ENCODE measurements around the gene TRMT2A.

Gene TRMT2A

GRCh38 chr22:20116951-20117632, at the start of gene TRMT2A:
TSS of gene TRMT2A (minus strand) at chr22:20117226. CDS start at chr22:20116906, 320 bp downstream.
- TF ChIP-seq EGR1 (IDR thresholded peaks at IDR 0.05) (peak; percentile 54), ZBTB7A (IDR thresholded peaks at IDR 0.05; ENCODE audit: low read depth) (0 out of 2 replicates have a peak, but pooled peaks have one; percentile 62), CEBPB (IDR thresholded peaks at IDR 0.05) (no peak; the same call in 1 of the 2 replicates), CREB1 (IDR thresholded peaks at IDR 0.05; ENCODE audit: low read depth) (peak; percentile 93), EP300 (IDR thresholded peaks at IDR 0.05; ENCODE audit: borderline replicate concordance) (peak; percentile 53), TCF12 (IDR thresholded peaks at IDR 0.05; ENCODE audit: low read depth) (peak; percentile 74; the same call in 1 of the 2 replicates), RAD21 (IDR thresholded peaks at IDR 0.05; ENCODE audit: low read depth) (no peak), NFIC (IDR thresholded peaks at IDR 0.05) (no peak; the same call in 1 of the 2 replicates), TEAD4 (IDR thresholded peaks at IDR 0.05) (peak; percentile 59), TAF1 (IDR thresholded peaks at IDR 0.05; ENCODE audit: low read depth) (peak; percentile 73; the same call in 1 of the 2 replicates), USF1 (IDR thresholded peaks at IDR 0.05) (peak; percentile 64), YY1 (IDR thresholded peaks at IDR 0.05; ENCODE audit: low read depth) (peak; percentile 49), REST (IDR thresholded peaks at IDR 0.05; ENCODE audit: low read depth) (peak; percentile 1; the same call in 1 of the 2 replicates), FOXM1 (IDR thresholded peaks at IDR 0.05; ENCODE audit: borderline replicate concordance, low read depth) (0 out of 2 replicates have a peak, but pooled peaks have one; percentile 16), MAX (IDR thresholded peaks at IDR 0.05) (peak; percentile 90)

- TF ChIP-seq YY1 (IDR thresholded peaks at IDR 0.05; ENCODE audit: low read depth) (no peak), RAD21 (IDR thresholded peaks at IDR 0.05; ENCODE audit: low read depth) (no peak), TEAD4 (IDR thresholded peaks at IDR 0.05) (no peak), CEBPB (IDR thresholded peaks at IDR 0.05) (no peak)
Measured at GRCh38 chr22:20166703-20167102, 49.7 kb upstream of the TRMT2A start.

- TF ChIP-seq TEAD4 (IDR thresholded peaks at IDR 0.05) (no peak), TCF12 (IDR thresholded peaks at IDR 0.05; ENCODE audit: low read depth) (no peak), REST (IDR thresholded peaks at IDR 0.05; ENCODE audit: low read depth) (no peak), YY1 (IDR thresholded peaks at IDR 0.05; ENCODE audit: low read depth) (no peak), EGR1 (IDR thresholded peaks at IDR 0.05) (no peak), EP300 (IDR thresholded peaks at IDR 0.05; ENCODE audit: borderline replicate concordance) (no peak), MAX (IDR thresholded peaks at IDR 0.05) (no peak), RAD21 (IDR thresholded peaks at IDR 0.05; ENCODE audit: low read depth) (no peak), CREB1 (IDR thresholded peaks at IDR 0.05; ENCODE audit: low read depth) (no peak), FOXM1 (IDR thresholded peaks at IDR 0.05; ENCODE audit: borderline replicate concordance, low read depth) (no peak), USF1 (IDR thresholded peaks at IDR 0.05) (no peak), TAF1 (IDR thresholded peaks at IDR 0.05; ENCODE audit: low read depth) (no peak)
Measured at GRCh38 chr22:20165913-20166312, 48.9 kb upstream of the TRMT2A start.

GRCh38 chr22:20165421-20165820, 48.4 kb upstream of the TRMT2A start:
- TF ChIP-seq REST (IDR thresholded peaks at IDR 0.05; ENCODE audit: low read depth) (no peak), MAX (IDR thresholded peaks at IDR 0.05) (no peak), EGR1 (IDR thresholded peaks at IDR 0.05) (no peak), TCF12 (IDR thresholded peaks at IDR 0.05; ENCODE audit: low read depth) (no peak), CREB1 (IDR thresholded peaks at IDR 0.05; ENCODE audit: low read depth) (no peak), NFIC (IDR thresholded peaks at IDR 0.05) (no peak), YY1 (IDR thresholded peaks at IDR 0.05; ENCODE audit: low read depth) (no peak), EP300 (IDR thresholded peaks at IDR 0.05; ENCODE audit: borderline replicate concordance) (no peak), TAF1 (IDR thresholded peaks at IDR 0.05; ENCODE audit: low read depth) (no peak), USF1 (IDR thresholded peaks at IDR 0.05) (no peak), TEAD4 (IDR thresholded peaks at IDR 0.05) (no peak), FOXM1 (IDR thresholded peaks at IDR 0.05; ENCODE audit: borderline replicate concordance, low read depth) (no peak), RAD21 (IDR thresholded peaks at IDR 0.05; ENCODE audit: low read depth) (no peak), CEBPB (IDR thresholded peaks at IDR 0.05) (no peak), ZBTB7A (IDR thresholded peaks at IDR 0.05; ENCODE audit: low read depth) (no peak)

All from Ishikawa (cell line).